HG02571 (cell line): ENCODE data around the gene UGT8.

ENCODE experiments used
- ATAC-seq: cut with Tn5 transposase; IDR thresholded peaks from one replicate; pipeline ENCODE4 v1.9.1; 2021; ENCODE audit warnings: mild to moderate bottlenecking, moderate library complexity; ENCODE audit not compliant: unreplicated experiment

Gene UGT8

GRCh38 chr4:114688059-114688458 lies 89.5 kb downstream of the UGT8 start:
- ATAC-seq: no peak

GRCh38 chr4:114690571-114690970 lies 92.0 kb downstream of the UGT8 start:
- ATAC-seq: no peak

DNA sequence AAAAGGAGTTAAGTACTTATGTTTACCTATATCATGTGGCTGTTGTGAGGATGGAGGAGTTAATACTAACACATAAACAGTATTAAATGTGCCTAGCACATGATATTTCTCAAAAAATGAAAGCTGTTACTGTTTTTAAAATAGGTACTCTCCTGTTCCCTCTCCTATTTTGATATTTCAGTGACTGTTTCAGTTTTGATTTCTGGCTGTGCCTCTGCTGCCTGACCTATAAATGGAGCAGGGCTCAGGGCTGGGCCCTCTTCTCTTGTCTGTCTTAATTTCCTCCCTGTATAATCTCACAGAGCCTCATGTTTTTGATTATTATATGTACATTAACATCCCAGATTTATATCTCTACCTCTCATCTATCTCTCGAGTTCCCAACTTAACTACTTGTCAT lies 93.3 kb downstream of the UGT8 start:
- ATAC-seq: peak; percentile 93

GRCh38 chr4:114692958-114693357 lies 94.4 kb downstream of the UGT8 start:
- no peak for ATAC-seq

DNA sequence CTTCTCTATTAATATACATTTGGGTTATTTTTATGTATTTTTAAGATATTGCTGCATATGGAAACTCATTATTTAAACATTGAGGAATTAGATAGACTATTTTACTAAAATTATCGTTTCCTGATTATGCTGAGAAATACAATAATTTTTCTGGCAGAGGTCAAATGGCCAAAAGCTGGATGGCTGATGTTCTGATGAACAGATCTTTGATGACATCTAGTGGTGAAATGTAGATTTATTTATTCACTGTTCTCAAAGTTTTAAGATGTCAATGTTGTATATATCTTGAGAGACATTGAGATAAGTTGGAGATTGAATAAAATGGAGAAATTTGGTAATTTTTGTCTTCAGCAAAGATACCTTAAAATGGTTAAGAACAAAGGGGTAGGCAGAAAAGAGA lies 96.2 kb downstream of the UGT8 start:
- ATAC-seq: no peak

- ATAC-seq: no peak
Measured at GRCh38 chr4:114698231-114698630, 99.6 kb downstream of the UGT8 start.

DNA sequence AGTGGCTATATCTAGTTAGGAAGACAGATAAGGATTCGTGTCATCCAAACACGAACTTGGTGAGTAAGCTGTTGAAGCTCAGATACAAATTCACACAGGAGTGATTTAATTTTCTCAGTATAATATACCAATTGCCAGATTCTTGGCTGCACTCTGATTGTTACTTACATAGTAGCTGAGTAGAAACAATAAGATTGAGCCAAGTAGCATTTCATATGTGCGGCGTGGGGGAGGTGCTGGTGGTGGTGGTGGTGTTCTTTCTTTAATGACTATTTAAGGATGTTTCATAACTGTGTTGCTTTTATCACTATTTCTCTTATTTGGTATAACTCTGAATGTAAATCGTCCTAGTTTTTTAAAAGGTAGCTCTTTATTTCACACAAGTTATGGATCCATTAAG lies 102.9 kb downstream of the UGT8 start:
- ATAC-seq: no peak

- ATAC-seq: no peak
Measured at GRCh38 chr4:114717432-114717831, 118.8 kb downstream of the UGT8 start.

DNA sequence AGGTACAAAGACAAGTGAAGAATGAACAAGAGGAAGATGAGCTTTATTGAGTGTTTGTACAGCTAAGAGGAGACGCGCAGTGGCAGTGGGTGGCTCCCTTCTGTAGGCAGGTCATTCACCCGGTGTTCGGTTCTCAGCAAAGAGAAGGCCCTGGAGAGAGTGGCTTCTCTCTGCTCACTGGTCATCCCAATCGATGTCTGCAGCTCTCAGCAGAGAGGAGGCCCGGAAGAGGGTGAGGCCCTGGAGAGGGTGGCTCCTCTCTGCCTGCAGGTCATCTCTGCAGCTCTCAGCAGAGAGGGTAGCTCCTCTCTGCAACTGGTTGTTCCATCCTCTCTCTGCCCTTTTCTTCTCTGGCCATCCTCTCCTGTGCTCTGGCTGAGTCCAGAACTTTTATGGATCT lies 126.5 kb downstream of the UGT8 start:
- ATAC-seq: no peak

DNA sequence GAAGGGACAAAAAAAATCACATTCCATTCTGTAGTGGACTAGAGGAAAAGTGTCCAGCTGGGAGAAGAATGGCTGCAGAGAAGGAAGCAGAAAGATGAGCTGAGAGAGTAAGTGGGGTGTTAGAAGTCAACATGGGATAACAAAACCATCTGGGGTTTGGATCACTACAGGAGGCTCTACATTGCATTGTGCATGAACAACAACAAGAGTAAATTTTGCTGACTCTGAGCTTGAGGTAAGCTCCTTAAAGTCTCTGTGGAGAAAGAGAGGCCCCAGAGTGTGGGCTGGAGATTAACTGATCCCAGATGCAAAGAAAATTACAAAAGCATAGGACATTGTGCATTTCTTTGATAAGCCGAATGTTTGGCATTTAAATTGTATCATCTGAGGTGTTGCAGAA lies 128.9 kb downstream of the UGT8 start:
- ATAC-seq: no peak
